GM12878 (cell line): ENCODE results near the gene GKAP1. TPM values are rescaled to one million over a fixed set of nuclear protein-coding genes. Genes with fewer than 3 reads are reported as not detected.
A peak's percentile ranks its signal among the peaks of the same experiment; 100 is the strongest.
"Not testable (repeated sequence)": the region's sequence is repeated elsewhere in the genome, so short reads cannot be mapped to it uniquely, and the experiment has no call there.

ENCODE experiments used
- ATAC-seq: fragments of 200-7000 bp; cut with Tn5 transposase; 3 replicates; pipeline ENCODE4 v1.9.1; 2020; ENCODE audit warnings: mild to moderate bottlenecking, moderate library complexity
- BruUV-seq: library from RNA; stranded (reverse); fragments of 400-500 nt; replicated peaks from 2 replicates; lab custom pipeline; 2021; lab: Mats Ljungman, UMichigan
- CTCF ChIA-PET: fragments of 300-600 bp; sonication (Branson Sonifier 250); formaldehyde crosslinking; extraction: SDS; loops from one replicate; lab custom pipeline; 2021; ENCODE audit warnings: inconsistent platforms; lab: Yijun Ruan, JAX
- POLR2A ChIA-PET: fragments of 350-600 bp; formaldehyde crosslinking; extraction: SDS; loops from one replicate; lab custom pipeline; 2021; ENCODE audit warnings: inconsistent platforms; lab: Charles Lee
- RAD21 ChIA-PET: fragments of 300-600 bp; sonication (Branson Sonifier 250); formaldehyde crosslinking; loops from one replicate; lab custom pipeline; 2023; ENCODE audit warnings: antibody characterized with exemption; ENCODE audit not compliant: unreplicated experiment; lab: Charles Lee
- SMC1A ChIA-PET: fragments of 300-600 bp; sonication (Branson Sonifier 250); formaldehyde crosslinking; loops from one replicate; lab custom pipeline; 2023; ENCODE audit not compliant: unreplicated experiment, uncharacterized antibody; lab: Charles Lee
- DNase-seq: peaks from one replicate; pipeline ENCODE4 v3.0.0-alpha.2; 2011; ENCODE audit warnings: low read depth, low spot score
- FAIRE-seq: peaks from 3 replicates; lab custom pipeline; 2011; peaks lifted over from hg19 to GRCh38; lab: Jason Lieb, UNC
- H2AFZ ChIP-seq: 2 replicates; pipeline ENCODE4 v1.6.0; 2011; ENCODE audit warnings: low read depth, low read length, control low read depth; ENCODE audit not compliant: control insufficient read depth
- H3K27ac ChIP-seq: 2 replicates; pipeline ENCODE4 v1.5.1; 2011; ENCODE audit warnings: control low read depth; ENCODE audit not compliant: control insufficient read depth, insufficient read depth
- H3K27me3 ChIP-seq, 2 experiments: replicated peaks in 1 of 2; 2 replicates each; pipeline versions ENCODE4 v1.6.0 to v1.6.1; 2011; ENCODE audit warnings: low read length in 1 of 2; ENCODE audit not compliant: control insufficient read depth in 2 of 2, insufficient read depth in 2 of 2
- H3K36me3 ChIP-seq, 2 experiments: 2 replicates each; pipeline ENCODE4 v1.5.1; 2011; ENCODE audit warnings: low read length in 1 of 2; ENCODE audit not compliant: control insufficient read depth in 2 of 2, insufficient read depth in 2 of 2
- H3K4me1 ChIP-seq: 2 replicates; pipeline ENCODE4 v1.6.1; 2011; ENCODE audit warnings: mild to moderate bottlenecking, low read length, moderate library complexity, mixed read lengths; ENCODE audit not compliant: control insufficient read depth, insufficient read depth
- H3K4me2 ChIP-seq: 2 replicates; pipeline ENCODE4 v1.6.0; 2011; ENCODE audit warnings: control low read depth; ENCODE audit not compliant: control insufficient read depth, insufficient read depth
- H3K4me3 ChIP-seq: fragments of 200-600 bp; sonication (generic); 2 replicates; pipeline ENCODE4 v1.5.1; 2016
- H3K79me2 ChIP-seq: 2 replicates; pipeline ENCODE4 v1.6.0; 2011; ENCODE audit warnings: low read length; ENCODE audit not compliant: control insufficient read depth, insufficient read depth
- H3K9ac ChIP-seq: 2 replicates; pipeline ENCODE4 v1.8.0; 2011; ENCODE audit warnings: low read length, control low read depth, mixed read lengths; ENCODE audit not compliant: control insufficient read depth, insufficient read depth
- H3K9me3 ChIP-seq: replicated peaks from 3 replicates; pipeline ENCODE4 v1.5.1; 2011; ENCODE audit warnings: mild to moderate bottlenecking, low read length; ENCODE audit not compliant: control insufficient read depth, insufficient read depth
- H4K20me1 ChIP-seq: 2 replicates; pipeline ENCODE4 v1.6.0; 2011; ENCODE audit not compliant: control insufficient read depth, insufficient read depth
- SPI1 ChIP-seq: IDR thresholded peaks from 2 replicates; pipeline ENCODE4 v1.6.1; 2011; ENCODE audit warnings: low read depth, mild to moderate bottlenecking, low read length, moderate library complexity, borderline replicate concordance; ENCODE audit not compliant: insufficient read depth
- WGBS: methylation state at CpG from one replicate; pipeline ENCODE4 v1.1.6; 2016; ENCODE audit warnings: low lambda C conversion rate; ENCODE audit not compliant: insufficient replicate concordance, insufficient coverage; ENCODE audit errors: missing lambda C conversion rate; 5-methylcytosine and 5-hydroxymethylcytosine counted together
- in situ Hi-C: fragments of 300-500 bp; cut with MboI; formaldehyde crosslinking; loops from 9 replicates; pipeline ENCODE4 v1.14.3; 2018; ENCODE audit warnings: mixed read lengths
- intact Hi-C: fragments of 100-400 bp; cut with micrococcal nuclease; formaldehyde crosslinking; loops from one replicate; pipeline ENCODE4 v1.14.2; 2022; ENCODE audit not compliant: unreplicated experiment
- polyA plus RNA-seq, 11 experiments: library from polyadenylated mRNA; depleted of rRNA in 4 of 11; unstranded in 6 of 11; stranded (reverse) in 5 of 11; fragments of >200 nt; fragmentation: Nextera tagmentation in 4 of 11; fragmentation: Illumina TruSeq in 1 of 11; extraction: Ambion mirVana in 4 of 11; extraction: Trizol in 1 of 11; gene quantifications; 1 replicate in 1 of 11; 2 replicates in 10 of 11; pipeline versions ENCODE4 v1.2.1 to v1.2.3, GENCODE V29; 2011 to 2016; ENCODE audit warnings: inconsistent platforms in 2 of 11, missing spikeins in 2 of 11, low read depth in 1 of 11
- total RNA-seq, 4 experiments: library from RNA; depleted of rRNA in 3 of 4; stranded (reverse); fragments of >200 nt in 3 of 4; fragmentation: Illumina TruSeq in 1 of 4; extraction: Trizol in 1 of 4; gene quantifications; 2 replicates each; pipeline versions ENCODE4 v1.2.1 to v1.2.3, GENCODE V29; 2013 to 2021

GKAP1 gene
- total and polyA plus RNA-seq, 10 of the 15 experiments (the other 5 are each of a cell fraction or from before 2014, with no cell fraction given), result 0.92 to 5.1 (median 2.7) TPM

- H3K9me3 ChIP-seq, in situ Hi-C loops, H3K79me2 ChIP-seq, FAIRE-seq, DNase-seq, SMC1A ChIA-PET, H4K20me1 ChIP-seq, BruUV-seq, RAD21 ChIA-PET, intact Hi-C loops, H3K4me3 ChIP-seq, H3K27me3 ChIP-seq, H3K9ac ChIP-seq, H2AFZ ChIP-seq, H3K4me1 ChIP-seq, H3K36me3 ChIP-seq, H3K27ac ChIP-seq, POLR2A ChIA-PET, H3K4me2 ChIP-seq, CTCF ChIA-PET: not testable (repeated sequence)
- TF ChIP-seq SPI1, result 0 out of 2 replicates have a peak, but pooled peaks have one; percentile 38
- WGBS, result 100% methylated on average over 1 of the region's 1 CpG
- ATAC-seq, result peak; percentile 52
Measured at GRCh38 chr9:83809213-83809612, 8.4 kb downstream of the GKAP1 start.

DNA sequence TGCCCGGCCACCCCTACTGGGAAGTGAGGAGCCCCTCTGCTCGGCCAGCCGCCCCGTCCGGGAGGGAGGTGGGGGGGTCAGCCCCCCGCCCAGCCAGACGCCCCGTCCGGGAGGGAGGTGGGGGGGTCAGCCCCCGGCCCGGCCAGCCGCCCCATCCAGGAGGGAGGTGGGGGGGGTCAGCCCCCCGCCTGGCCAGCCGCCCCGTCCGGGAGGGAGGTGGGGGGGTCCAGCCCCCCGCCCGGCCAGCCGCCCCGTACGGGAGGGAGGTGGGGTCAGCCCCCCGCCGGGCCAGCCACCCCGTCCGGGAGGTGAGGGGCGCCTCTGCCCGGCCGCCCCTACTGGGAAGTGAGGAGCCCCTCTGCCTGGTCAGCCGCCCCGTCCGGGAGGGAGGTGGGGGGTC lies 13.1 kb downstream of the GKAP1 start:
- in situ Hi-C loops, RAD21 ChIA-PET, H3K36me3 ChIP-seq, H3K4me1 ChIP-seq, BruUV-seq, H3K4me2 ChIP-seq, FAIRE-seq, H3K4me3 ChIP-seq, ATAC-seq, SMC1A ChIA-PET, intact Hi-C loops, CTCF ChIA-PET, DNase-seq, H3K9ac ChIP-seq, H2AFZ ChIP-seq, H3K9me3 ChIP-seq, H4K20me1 ChIP-seq, POLR2A ChIA-PET, H3K27me3 ChIP-seq, H3K27ac ChIP-seq, H3K79me2 ChIP-seq: not testable (repeated sequence)
- WGBS, result no CpG with 5 or more reads among the region's 31 CpGs

DNA sequence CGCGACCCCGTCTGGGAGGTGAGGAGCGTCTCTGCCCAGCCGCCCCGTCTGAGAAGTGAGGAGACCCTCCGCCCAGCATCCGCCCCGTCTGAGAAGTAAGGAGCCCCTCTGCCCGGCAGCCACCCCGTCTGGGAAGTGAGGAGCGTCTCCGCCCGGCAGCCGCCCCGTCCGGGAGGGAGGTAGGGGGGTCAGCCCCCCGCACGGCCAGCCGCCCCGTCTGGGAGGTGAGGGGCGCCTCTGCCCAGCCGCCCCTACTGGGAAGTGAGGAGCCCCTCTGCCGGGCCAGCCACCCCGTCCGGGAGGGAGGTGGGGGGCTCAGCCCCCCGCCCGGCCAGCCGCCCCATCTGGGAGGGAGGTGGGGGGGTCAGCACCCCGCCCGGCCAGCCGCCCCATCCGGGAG lies 13.6 kb downstream of the GKAP1 start:
- H3K4me1 ChIP-seq, POLR2A ChIA-PET, DNase-seq, H3K36me3 ChIP-seq, H3K4me3 ChIP-seq, H4K20me1 ChIP-seq, H3K79me2 ChIP-seq, SMC1A ChIA-PET, H3K4me2 ChIP-seq, H3K27me3 ChIP-seq, FAIRE-seq, CTCF ChIA-PET, BruUV-seq, H3K27ac ChIP-seq, H2AFZ ChIP-seq, H3K9ac ChIP-seq, intact Hi-C loops, in situ Hi-C loops, H3K9me3 ChIP-seq, ATAC-seq, RAD21 ChIA-PET: not testable (repeated sequence)
- WGBS, result 100% methylated on average over 3 of the region's 33 CpGs
